Measurements from ENCODE around the gene PEX10. TPM values are rescaled to one million over a fixed set of nuclear protein-coding genes. Genes with fewer than 3 reads are reported as not detected.

Gene PEX10
- total and polyA plus RNA-seq, 2 of the 8 experiments (the other 6 are each of a cell fraction or from before 2014, with no cell fraction given), result 24.3 to 26.9 TPM

GRCh38 chr1:2393471-2393877 lies 18.9 kb downstream of the PEX10 start (continued):
- TF ChIP-seq ATF2 (IDR thresholded peaks at IDR 0.05; ENCODE audit: low read length), result no peak
- TF ChIP-seq RNF2 (IDR thresholded peaks at IDR 0.05; ENCODE audit: borderline replicate concordance, low read depth, low read length, missing control alignments, poor library complexity, severe bottlenecking), result no peak
- TF ChIP-seq SIRT6 (IDR thresholded peaks at IDR 0.05; ENCODE audit: low read length), result no peak
- no peak for TF ChIP-seq TAF7 (optimal IDR thresholded peaks at IDR 0.05; ENCODE audit: borderline replicate concordance, low read depth, low read length)
- TF ChIP-seq NANOG (IDR thresholded peaks at IDR 0.05; ENCODE audit: insufficient read depth, low read depth, low read length, poor library complexity, severe bottlenecking), result no peak
- no peak for TF ChIP-seq MAX (IDR thresholded peaks at IDR 0.05)
- TF ChIP-seq YY1 (IDR thresholded peaks at IDR 0.05; ENCODE audit: low read depth, low read length), result no peak
- no peak for TF ChIP-seq CHD7 (IDR thresholded peaks at IDR 0.05; ENCODE audit: insufficient replicate concordance, low read length)

Data from H1 (cell line).